Stimulated activated CD4-positive, alpha-beta T cell treated with anti-CD3 and anti-CD28 coated beads, Interleukin-4, amount 100 ng/mL, for 1 hour (primary cell): ENCODE results near the gene CPSF2.
"Not testable (repeated sequence)": the region's sequence is repeated elsewhere in the genome, so short reads cannot be mapped to it uniquely, and the experiment has no call there.

ENCODE experiments used
- DNase-seq: peaks from one replicate; pipeline ENCODE4 v3.0.0-alpha.2; 2020

The CPSF2 gene

GRCh38 chr14:92161521-92161920, 39.8 kb downstream of the CPSF2 start:
- no peak for DNase-seq

DNA sequence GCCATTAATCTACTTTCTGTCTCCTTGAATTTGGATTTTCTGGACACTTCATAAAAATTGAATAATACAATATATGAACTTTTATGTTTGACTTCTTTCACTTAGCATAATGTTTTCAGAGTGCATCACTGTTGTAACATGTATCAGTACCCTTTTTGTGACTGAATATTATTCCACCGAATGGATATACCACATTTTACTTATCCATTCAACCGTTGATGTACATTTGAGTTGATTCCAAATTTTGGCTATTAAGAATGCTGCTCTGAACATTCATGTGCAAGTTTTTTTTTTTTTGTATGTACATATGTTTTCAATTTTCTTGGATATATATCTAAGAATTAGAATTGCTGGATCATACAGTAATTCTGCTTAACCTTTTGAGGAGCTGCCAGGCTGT, 43.2 kb downstream of the CPSF2 start:
- DNase-seq, result no peak

GRCh38 chr14:92173668-92174067, 51.9 kb downstream of the CPSF2 start:
- no peak for DNase-seq

GRCh38 chr14:92175811-92176210, 54.0 kb downstream of the CPSF2 start:
- DNase-seq, result no peak

DNA sequence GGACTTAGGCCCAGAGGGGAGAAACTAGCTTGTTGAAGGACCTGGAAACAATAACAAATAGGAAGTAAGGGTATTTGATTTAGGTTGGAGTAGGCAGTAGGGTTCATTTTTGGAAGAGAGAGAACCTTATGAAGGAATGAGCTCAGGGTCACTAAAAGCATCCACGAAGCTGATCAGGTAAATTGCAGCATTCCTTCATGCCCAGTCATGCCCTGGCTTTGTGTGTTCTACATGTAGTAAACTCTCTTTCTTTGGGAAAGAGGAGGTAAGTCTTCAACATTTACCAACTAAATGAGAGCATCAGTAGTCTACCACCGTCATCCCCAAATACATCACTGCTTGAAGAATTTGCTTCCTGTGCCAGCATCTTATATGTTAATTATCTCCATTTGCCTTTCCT, 54.7 kb downstream of the CPSF2 start:
- no peak for DNase-seq

GRCh38 chr14:92179178-92179577, 57.4 kb downstream of the CPSF2 start:
- DNase-seq, result not testable (repeated sequence)

- DNase-seq, result no peak
Measured at GRCh38 chr14:92185559-92185958, 63.8 kb downstream of the CPSF2 start.

DNA sequence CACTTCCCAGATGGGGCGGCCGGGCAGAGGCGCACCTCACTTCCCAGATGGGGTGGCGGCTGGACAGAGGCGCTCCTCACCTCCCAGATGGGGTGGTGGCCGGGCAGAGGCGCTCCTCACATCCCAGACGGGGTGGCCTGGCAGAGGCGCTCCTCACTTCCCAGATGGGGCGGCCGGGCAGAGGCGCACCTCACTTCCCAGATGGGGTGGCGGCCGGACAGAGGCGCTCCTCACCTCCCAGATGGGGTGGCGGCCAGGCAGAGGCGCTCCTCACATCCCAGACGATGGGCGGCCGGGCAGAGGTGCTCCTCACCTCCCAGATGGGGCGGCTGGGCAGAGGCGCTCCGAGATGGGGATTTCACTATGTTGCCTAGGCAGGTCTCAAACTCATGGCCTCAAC, 65.8 kb downstream of the CPSF2 start:
- DNase-seq, result not testable (repeated sequence)

DNA sequence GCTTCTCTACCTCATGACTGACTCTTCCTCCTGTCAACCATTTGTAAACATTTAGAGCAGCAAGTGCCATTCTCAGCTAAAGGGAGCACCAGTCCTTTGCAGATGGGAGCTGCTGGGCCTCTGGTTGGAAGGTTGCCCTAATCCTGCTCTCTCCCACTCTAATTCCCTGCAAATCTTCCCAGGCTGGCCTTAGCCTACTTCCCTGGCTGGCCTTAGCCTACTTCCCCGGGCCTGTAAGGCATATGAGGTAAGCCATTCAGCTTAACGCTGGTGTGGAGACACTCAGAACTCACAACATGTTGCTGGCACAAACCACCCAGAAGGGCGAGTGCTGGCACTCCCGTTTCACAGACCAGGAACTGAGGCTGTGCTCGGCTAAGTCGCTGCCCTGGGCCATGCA, 69.0 kb downstream of the CPSF2 start:
- DNase-seq, result no peak

DNA sequence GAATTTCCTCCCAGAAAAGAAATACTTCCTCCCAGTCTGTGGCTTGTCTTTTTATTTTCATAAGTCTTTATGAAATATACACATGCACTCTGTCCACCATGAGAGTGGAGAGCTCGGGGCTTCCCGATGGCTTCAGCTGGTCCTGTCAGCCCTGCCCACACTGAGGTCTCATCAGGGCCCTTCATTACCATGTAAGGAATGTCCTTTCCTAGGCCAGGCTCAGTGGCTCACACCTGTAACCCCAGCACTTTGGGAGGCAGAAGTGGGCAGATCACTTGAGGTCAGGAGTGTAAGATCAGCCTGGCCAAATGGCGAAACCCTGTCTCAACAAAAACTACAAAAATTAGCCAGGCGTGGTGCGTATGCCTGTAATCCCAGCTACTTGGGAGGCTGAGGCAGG, 77.0 kb downstream of the CPSF2 start:
- DNase-seq, result no peak

- DNase-seq, result no peak
Measured at GRCh38 chr14:92199763-92200162, 78.0 kb downstream of the CPSF2 start.

GRCh38 chr14:92203116-92203515, 81.3 kb downstream of the CPSF2 start:
- DNase-seq, result no peak

- DNase-seq, result no peak
Measured at GRCh38 chr14:92204792-92205191, 83.0 kb downstream of the CPSF2 start.

DNA sequence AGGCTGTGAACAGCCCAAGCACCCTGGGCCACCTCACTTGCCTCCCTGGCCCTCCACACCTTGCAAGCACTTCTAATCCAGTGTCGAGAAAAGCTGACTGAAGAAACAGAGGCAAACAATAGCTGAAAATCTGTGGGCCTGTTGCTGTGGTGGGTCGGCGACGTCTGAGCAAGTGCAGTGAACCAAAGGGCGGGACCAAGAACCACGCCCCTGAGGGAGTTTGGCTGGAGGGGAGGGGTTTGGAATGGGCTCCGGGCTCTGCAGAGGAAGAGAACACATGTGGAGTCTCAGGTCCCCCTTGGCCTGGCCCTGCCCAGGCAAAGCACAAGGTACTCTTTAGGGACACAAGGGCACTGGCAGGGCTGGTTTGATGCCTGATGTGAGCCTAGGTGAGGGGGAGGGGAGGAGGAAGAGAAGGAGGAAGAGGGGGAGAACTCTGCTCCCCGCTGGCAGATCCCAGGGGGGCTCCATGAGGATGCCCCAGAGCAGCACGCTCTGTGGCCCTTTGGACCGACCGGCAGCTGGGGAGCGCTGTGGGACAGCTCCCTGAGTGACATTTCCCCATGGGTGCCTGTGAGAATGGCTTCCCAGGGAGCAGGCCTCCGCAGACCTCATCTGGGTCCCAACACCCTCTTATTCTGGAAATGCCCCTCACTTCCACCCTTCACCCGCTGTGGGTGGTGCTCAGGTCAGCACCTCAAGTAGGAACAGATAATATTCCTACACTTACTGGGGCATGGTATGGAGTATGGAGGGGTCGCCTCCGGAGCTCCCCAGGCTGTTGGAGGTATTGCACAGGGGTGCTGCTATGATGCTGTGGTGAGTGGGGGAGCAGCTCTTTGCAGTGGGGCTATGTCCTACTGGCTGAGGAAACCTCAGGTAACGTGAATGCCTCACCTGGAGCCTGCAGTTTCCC, 85.5 kb downstream of the CPSF2 start:
- no peak for DNase-seq

GRCh38 chr14:92207928-92208265, 86.1 kb downstream of the CPSF2 start:
- no peak for DNase-seq

GRCh38 chr14:92209141-92209540, 87.4 kb downstream of the CPSF2 start:
- DNase-seq, result no peak

DNA sequence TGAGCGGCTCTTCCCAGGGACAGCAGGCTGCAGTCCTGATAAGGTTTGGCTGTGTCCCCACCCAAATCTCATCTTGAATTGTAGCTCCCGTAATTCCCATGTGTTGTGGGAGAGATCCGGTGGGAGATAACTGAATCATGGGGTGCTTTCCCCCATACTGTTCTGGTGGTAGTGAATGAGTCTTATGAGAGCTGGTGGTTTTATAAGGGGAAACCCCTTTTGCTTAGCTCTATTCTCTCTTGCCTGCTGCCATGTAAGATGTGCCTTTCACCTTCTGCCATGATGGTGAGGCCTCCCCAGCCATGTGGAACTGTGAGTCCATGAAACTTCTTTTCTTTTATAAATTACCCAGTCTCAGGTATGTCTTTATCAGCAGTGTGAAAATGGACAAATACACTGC, 91.4 kb downstream of the CPSF2 start:
- not testable (repeated sequence) for DNase-seq

GRCh38 chr14:92215579-92215978, 93.8 kb downstream of the CPSF2 start:
- DNase-seq, result no peak

- DNase-seq, result no peak
Measured at GRCh38 chr14:92217936-92218335, 96.2 kb downstream of the CPSF2 start.
